Measurements from ENCODE around the gene EHBP1L1. TPM values are rescaled to one million over a fixed set of nuclear protein-coding genes. Genes with fewer than 3 reads are reported as not detected.
A peak's percentile ranks its signal among the peaks of the same experiment; 100 is the strongest.

EHBP1L1 gene
- total and polyA plus RNA-seq, 2 of the 13 experiments (the other 11 are each of a cell fraction or from before 2014, with no cell fraction given) = 8.3 to 10.6 TPM

GRCh38 chr11:65557280-65558001 lies 18.4 kb upstream of the EHBP1L1 start (continued):
- TF ChIP-seq REPIN1 (CRISPR knock-in tag; IDR thresholded peaks at IDR 0.05; ENCODE audit: borderline replicate concordance, low read depth) (no peak), SKIL (CRISPR knock-in tag; IDR thresholded peaks at IDR 0.05; ENCODE audit: borderline replicate concordance) (no peak), HMG20A (CRISPR knock-in tag; IDR thresholded peaks at IDR 0.05; ENCODE audit: borderline replicate concordance) (no peak), ZSCAN21 (CRISPR knock-in tag; IDR thresholded peaks at IDR 0.05; ENCODE audit: borderline replicate concordance) (0 out of 2 replicates have a peak, but pooled peaks have one; percentile 51), ZNF10 (CRISPR knock-in tag; IDR thresholded peaks at IDR 0.05; ENCODE audit: borderline replicate concordance, low read depth) (no peak), HINFP (CRISPR knock-in tag; IDR thresholded peaks at IDR 0.05; ENCODE audit: low read depth) (no peak), ZNF672 (CRISPR knock-in tag; IDR thresholded peaks at IDR 0.05) (no peak), EHMT2 (IDR thresholded peaks at IDR 0.05; ENCODE audit: borderline replicate concordance, low read depth, low read length) (no peak), ATF5 (CRISPR knock-in tag; IDR thresholded peaks at IDR 0.05; ENCODE audit: low read depth) (no peak), SATB2 (CRISPR knock-in tag; IDR thresholded peaks at IDR 0.05) (no peak), TFE3 (CRISPR knock-in tag; IDR thresholded peaks at IDR 0.05) (peak; percentile 28; the same call in 1 of the 2 replicates), SALL2 (CRISPR knock-in tag; IDR thresholded peaks at IDR 0.05) (no peak), TBL1XR1 (IDR thresholded peaks at IDR 0.05; ENCODE audit: borderline replicate concordance, low read length, partially characterized antibody) (no peak), ARID4A (CRISPR knock-in tag; IDR thresholded peaks at IDR 0.05; ENCODE audit: borderline replicate concordance) (peak; percentile 48; the same call in 1 of the 2 replicates), JUND (CRISPR knock-in tag; IDR thresholded peaks at IDR 0.05) (no peak)

Measured in HepG2 (cell line).